Measurements from ENCODE around the gene C5orf63.

The C5orf63 gene

DNA sequence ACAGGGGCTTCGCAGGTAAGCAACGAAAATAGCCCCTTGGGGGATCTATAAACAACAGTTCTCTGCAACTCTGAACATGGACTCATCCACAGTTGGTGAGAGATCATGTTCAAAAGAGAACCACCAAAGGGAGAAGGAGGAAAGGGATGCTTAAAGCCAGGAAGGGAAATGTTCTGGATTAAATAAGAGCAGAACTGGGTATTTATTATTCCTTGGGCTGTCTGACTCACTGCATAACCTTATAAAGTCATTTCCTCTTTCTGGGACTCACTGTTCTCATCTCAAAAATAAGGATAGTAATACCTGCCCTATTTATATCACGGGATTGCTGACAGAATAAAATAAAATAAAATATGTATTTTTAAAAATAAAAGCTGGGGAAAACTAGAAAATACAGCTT is 31.7 kb downstream of the C5orf63 start:
- Histone ChIP-seq H3K36me3 (replicated peaks; ENCODE audit: low read depth, low read length) (no peaks in the 10 kb centered on the region), H3K27me3 (ENCODE audit: low read depth, low read length) (no peaks in the 10 kb centered on the region), H3K4me1 (ENCODE audit: low read length) (peaks cover 7% of the 10 kb centered on the region), H4K20me1 (ENCODE audit: insufficient read depth, low read length) (no peaks in the 10 kb centered on the region), H3K4me2 (ENCODE audit: low read length) (no peak overlapping the region), H3K79me2 (ENCODE audit: low read length) (no peaks in the 10 kb centered on the region), H3K27ac (ENCODE audit: low read length) (no peak overlapping the region), H2AFZ (ENCODE audit: low read depth, low read length) (no peak overlapping the region), H3K9me3 (ENCODE audit: insufficient read depth, low read length) (no peaks in the 10 kb centered on the region), H3K4me3 (ENCODE audit: low read length) (no peak overlapping the region), H3K9ac (ENCODE audit: low read length) (no peak overlapping the region)
- TF ChIP-seq EZH2phosphoT487 (IDR thresholded peaks at IDR 0.05; ENCODE audit: low read depth) = no peak
- TF ChIP-seq, protein P1, sequence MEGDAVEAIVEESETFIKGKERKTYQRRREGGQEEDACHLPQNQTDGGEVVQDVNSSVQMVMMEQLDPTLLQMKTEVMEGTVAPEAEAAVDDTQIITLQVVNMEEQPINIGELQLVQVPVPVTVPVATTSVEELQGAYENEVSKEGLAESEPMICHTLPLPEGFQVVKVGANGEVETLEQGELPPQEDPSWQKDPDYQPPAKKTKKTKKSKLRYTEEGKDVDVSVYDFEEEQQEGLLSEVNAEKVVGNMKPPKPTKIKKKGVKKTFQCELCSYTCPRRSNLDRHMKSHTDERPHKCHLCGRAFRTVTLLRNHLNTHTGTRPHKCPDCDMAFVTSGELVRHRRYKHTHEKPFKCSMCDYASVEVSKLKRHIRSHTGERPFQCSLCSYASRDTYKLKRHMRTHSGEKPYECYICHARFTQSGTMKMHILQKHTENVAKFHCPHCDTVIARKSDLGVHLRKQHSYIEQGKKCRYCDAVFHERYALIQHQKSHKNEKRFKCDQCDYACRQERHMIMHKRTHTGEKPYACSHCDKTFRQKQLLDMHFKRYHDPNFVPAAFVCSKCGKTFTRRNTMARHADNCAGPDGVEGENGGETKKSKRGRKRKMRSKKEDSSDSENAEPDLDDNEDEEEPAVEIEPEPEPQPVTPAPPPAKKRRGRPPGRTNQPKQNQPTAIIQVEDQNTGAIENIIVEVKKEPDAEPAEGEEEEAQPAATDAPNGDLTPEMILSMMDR (IDR thresholded peaks at IDR 0.05; ENCODE audit: low read depth, low read length) = no peak

DNA sequence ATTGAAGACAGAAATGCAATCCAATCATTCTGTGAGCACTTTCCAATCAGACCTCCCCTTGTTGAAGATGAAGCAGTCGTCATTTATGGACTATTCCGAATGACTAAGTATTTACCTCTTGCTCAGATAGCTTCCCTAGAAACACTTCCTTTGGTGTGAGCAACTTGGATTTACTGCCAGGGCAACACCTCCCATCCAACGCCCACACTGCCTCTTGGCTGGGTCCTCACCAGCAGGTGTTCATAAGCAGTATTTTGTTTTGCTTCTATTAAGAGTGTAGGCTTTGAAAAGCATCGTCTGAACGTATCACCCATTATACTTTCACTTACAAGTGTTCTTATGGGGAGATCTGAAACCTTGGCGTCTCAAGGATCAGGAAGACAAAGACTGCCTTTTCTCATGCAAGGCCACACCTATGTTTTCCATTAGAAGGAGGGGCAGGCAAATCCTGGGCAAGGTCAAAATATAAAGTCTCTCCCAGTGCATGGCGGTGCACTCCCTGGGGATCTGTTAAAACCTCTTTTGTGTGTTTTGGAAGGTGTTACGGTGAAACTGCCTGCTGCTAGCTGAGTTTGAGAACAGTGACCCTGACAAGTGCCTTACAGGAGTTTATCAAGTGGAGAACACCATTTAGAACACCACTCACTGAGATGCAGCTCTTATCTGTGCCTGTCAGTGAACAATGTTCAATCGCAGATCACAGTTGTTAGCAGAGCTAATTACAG is 32.3 kb downstream of the C5orf63 start:
- Histone ChIP-seq H2AFZ (ENCODE audit: low read depth, low read length) (no peak overlapping the region), H4K20me1 (ENCODE audit: insufficient read depth, low read length) (no peaks in the 10 kb centered on the region), H3K4me2 (ENCODE audit: low read length) (no peak overlapping the region), H3K27ac (ENCODE audit: low read length) (no peak overlapping the region), H3K4me1 (ENCODE audit: low read length) (peaks cover 7% of the 10 kb centered on the region), H3K4me3 (ENCODE audit: low read length) (no peak overlapping the region), H3K36me3 (replicated peaks; ENCODE audit: low read depth, low read length) (no peaks in the 10 kb centered on the region), H3K27me3 (ENCODE audit: low read depth, low read length) (no peaks in the 10 kb centered on the region), H3K9ac (ENCODE audit: low read length) (no peak overlapping the region), H3K9me3 (ENCODE audit: insufficient read depth, low read length) (no peaks in the 10 kb centered on the region), H3K79me2 (ENCODE audit: low read length) (no peaks in the 10 kb centered on the region)
- TF ChIP-seq EZH2phosphoT487 (IDR thresholded peaks at IDR 0.05; ENCODE audit: low read depth) = no peak
- TF ChIP-seq, protein P1 (IDR thresholded peaks at IDR 0.05; ENCODE audit: low read depth, low read length) = no peak

DNA sequence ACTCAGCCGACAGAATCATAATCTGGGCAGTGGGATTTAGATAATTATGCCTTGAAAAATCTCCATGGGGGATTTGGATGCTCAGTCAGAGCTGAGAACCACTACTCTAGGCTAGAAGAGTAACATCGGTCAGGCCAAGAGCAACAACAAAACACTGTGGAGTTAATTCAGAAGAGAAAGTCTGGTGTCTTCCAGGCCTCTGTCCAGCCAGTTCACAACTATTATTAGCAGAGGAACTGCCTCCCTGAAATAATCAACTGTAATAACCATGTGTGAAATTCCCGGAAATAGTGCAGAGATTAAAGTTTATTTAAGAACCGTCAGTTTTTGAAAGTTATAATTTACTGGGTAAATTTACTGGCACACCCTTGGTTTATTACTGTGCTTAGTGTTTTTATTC is 34.8 kb downstream of the C5orf63 start:
- Histone ChIP-seq H3K4me3 (ENCODE audit: low read length) (no peak overlapping the region), H3K4me2 (ENCODE audit: low read length) (no peak overlapping the region), H3K9me3 (ENCODE audit: insufficient read depth, low read length) (no peaks in the 10 kb centered on the region), H2AFZ (ENCODE audit: low read depth, low read length) (no peak overlapping the region), H3K36me3 (replicated peaks; ENCODE audit: low read depth, low read length) (no peaks in the 10 kb centered on the region), H4K20me1 (ENCODE audit: insufficient read depth, low read length) (no peaks in the 10 kb centered on the region), H3K27ac (ENCODE audit: low read length) (no peak overlapping the region), H3K4me1 (ENCODE audit: low read length) (peaks cover 7% of the 10 kb centered on the region), H3K79me2 (ENCODE audit: low read length) (no peaks in the 10 kb centered on the region), H3K9ac (ENCODE audit: low read length) (no peak overlapping the region), H3K27me3 (ENCODE audit: low read depth, low read length) (no peaks in the 10 kb centered on the region)
- no peak for TF ChIP-seq EZH2phosphoT487 (IDR thresholded peaks at IDR 0.05; ENCODE audit: low read depth)
- TF ChIP-seq, protein P1 (IDR thresholded peaks at IDR 0.05; ENCODE audit: low read depth, low read length) = no peak

DNA sequence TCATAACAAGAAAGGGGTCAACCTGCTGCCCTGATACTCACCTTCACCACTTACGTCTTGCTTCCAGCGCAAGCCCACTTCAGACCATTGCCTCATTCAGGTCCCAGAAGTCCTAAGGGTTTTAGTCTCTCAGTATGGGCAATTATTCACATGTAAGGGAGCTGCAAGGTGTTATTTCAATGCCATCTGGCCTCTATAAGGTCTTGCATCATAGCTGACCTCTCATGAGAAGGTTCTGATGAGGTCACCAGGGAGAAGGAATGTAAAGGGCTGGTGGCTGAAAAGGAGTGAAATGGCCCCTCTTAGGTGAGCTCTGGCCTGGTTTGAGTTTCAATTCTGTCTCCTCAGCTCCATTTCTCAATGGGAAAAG is 41.5 kb downstream of the C5orf63 start:
- Histone ChIP-seq H4K20me1 (ENCODE audit: insufficient read depth, low read length) (no peaks in the 10 kb centered on the region), H3K36me3 (replicated peaks; ENCODE audit: low read depth, low read length) (no peaks in the 10 kb centered on the region), H3K4me2 (ENCODE audit: low read length) (no peak overlapping the region), H3K4me3 (ENCODE audit: low read length) (no peak overlapping the region), H3K79me2 (ENCODE audit: low read length) (peaks cover 8% of the 10 kb centered on the region; the same call in 1 of the 2 replicates), H3K9ac (ENCODE audit: low read length) (no peak overlapping the region), H2AFZ (ENCODE audit: low read depth, low read length) (no peak overlapping the region), H3K27ac (ENCODE audit: low read length) (no peak overlapping the region), H3K27me3 (ENCODE audit: low read depth, low read length) (no peaks in the 10 kb centered on the region; the same call in 1 of the 2 replicates), H3K4me1 (ENCODE audit: low read length) (peaks cover 15% of the 10 kb centered on the region), H3K9me3 (ENCODE audit: insufficient read depth, low read length) (no peaks in the 10 kb centered on the region)
- TF ChIP-seq EZH2phosphoT487 (IDR thresholded peaks at IDR 0.05; ENCODE audit: low read depth) = no peak
- TF ChIP-seq, protein P1 (IDR thresholded peaks at IDR 0.05; ENCODE audit: low read depth, low read length) = no peak

All from OCI-LY3 (cell line).